HepG2 (cell line): ENCODE data around the gene LCE3B. TPM values are rescaled to one million over a fixed set of nuclear protein-coding genes. Genes with fewer than 3 reads are reported as not detected.

Experiments used
- ATAC-seq: fragments of 200-7000 bp; cut with Tn5 transposase; 3 replicates; pipeline ENCODE4 v1.9.1; 2020; ENCODE audit warnings: mild to moderate bottlenecking, moderate library complexity
- BruUV-seq: library from RNA; stranded (reverse); fragments of 400-500 nt; replicated peaks from 2 replicates; lab custom pipeline; 2021; lab: Mats Ljungman, UMichigan
- CTCF ChIA-PET: fragments of 300-600 bp; formaldehyde crosslinking; extraction: SDS; loops from one replicate; lab custom pipeline; 2021; ENCODE audit warnings: low total read pairs, inconsistent platforms, low intra/inter-chr PET ratio; lab: Yijun Ruan, JAX
- POLR2A ChIA-PET: fragments of 350-600 bp; sonication (Branson Sonifier 250); formaldehyde crosslinking; loops from one replicate; lab custom pipeline; 2020; ENCODE audit warnings: antibody characterized with exemption, inconsistent platforms; lab: Yijun Ruan, JAX
- DNase-seq: peaks from one replicate; pipeline ENCODE4 v3.0.0-alpha.2; 2015; ENCODE audit warnings: low spot score
- FAIRE-seq: peaks from 3 replicates; lab custom pipeline; 2011; peaks lifted over from hg19 to GRCh38; lab: Jason Lieb, UNC
- H2AFZ ChIP-seq: one replicate; pipeline ENCODE4 v1.6.1; 2011; ENCODE audit warnings: low read length, inconsistent platforms
- H3K27ac ChIP-seq: fragments of 300-600 bp; 3 replicates; pipeline ENCODE4 v1.8.0; 2011; ENCODE audit warnings: mixed run types, mild to moderate bottlenecking, mixed read lengths, low read length, inconsistent platforms; ENCODE audit not compliant: insufficient read depth; ENCODE audit errors: extremely low read length
- H3K27me3 ChIP-seq, 2 experiments: fragments of 200-600 bp in 1 of 2; 2 replicates in 1 of 2; 3 replicates in 1 of 2; pipeline versions ENCODE4 v1.6.0 to v1.8.0; 2011; ENCODE audit warnings: low read length in 2 of 2, mild to moderate bottlenecking in 2 of 2, moderate library complexity in 2 of 2, inconsistent platforms in 1 of 2; ENCODE audit not compliant: insufficient read depth in 2 of 2, control insufficient read depth in 1 of 2
- H3K36me3 ChIP-seq, 2 experiments: fragments of 200-600 bp in 1 of 2; replicated peaks in 1 of 2; 2 replicates in 1 of 2; 3 replicates in 1 of 2; pipeline versions ENCODE4 v1.5.1 to v1.8.0; 2011; ENCODE audit warnings: low read length in 2 of 2, inconsistent platforms in 1 of 2; ENCODE audit not compliant: insufficient read depth in 2 of 2, control insufficient read depth in 1 of 2
- H3K4me1 ChIP-seq: 2 replicates; pipeline ENCODE4 v1.5.1; 2012; ENCODE audit warnings: low read length, inconsistent platforms; ENCODE audit not compliant: insufficient read depth
- H3K4me2 ChIP-seq: 2 replicates; pipeline ENCODE4 v1.6.0; 2011; ENCODE audit warnings: low read depth, low read length, inconsistent platforms
- H3K4me3 ChIP-seq, 3 experiments: fragments of 200-600 bp in 1 of 3; sonication (generic), shearing (Covaris generic) in 1 of 3; replicated peaks in 1 of 3; 2 replicates each; pipeline ENCODE4 v1.5.1; 2011 to 2016; ENCODE audit warnings: low read length in 3 of 3, inconsistent platforms in 2 of 3, low read depth in 2 of 3, mild to moderate bottlenecking in 2 of 3, control low read depth in 1 of 3, mixed read lengths in 1 of 3; ENCODE audit not compliant: insufficient read depth in 1 of 3
- H3K79me2 ChIP-seq: one replicate; pipeline ENCODE4 v1.6.1; 2011; ENCODE audit warnings: low read length, inconsistent platforms; ENCODE audit not compliant: insufficient read depth
- H3K9ac ChIP-seq: 2 replicates; pipeline ENCODE4 v1.6.0; 2011; ENCODE audit warnings: mild to moderate bottlenecking, low read depth, low read length, inconsistent platforms; ENCODE audit not compliant: insufficient read depth
- H3K9me3 ChIP-seq: 2 replicates; pipeline ENCODE4 v1.5.1; 2012; ENCODE audit warnings: mild to moderate bottlenecking, low read length
- H4K20me1 ChIP-seq: 2 replicates; pipeline ENCODE4 v1.6.0; 2011; ENCODE audit warnings: inconsistent platforms, mild to moderate bottlenecking, low read length, moderate library complexity; ENCODE audit not compliant: insufficient read depth
- HNF4A ChIP-seq: sonication (generic); formaldehyde crosslinking; IDR thresholded peaks from 2 replicates; pipeline ENCODE4 v1.4.0; 2020; ENCODE audit warnings: missing genetic modification reagents
- KAT8 ChIP-seq: IDR thresholded peaks from 2 replicates; pipeline ENCODE4 v1.6.1; 2016; ENCODE audit warnings: missing genetic modification reagents, missing compliant biosample characterization
- NR3C1 ChIP-seq: sonication (generic); formaldehyde crosslinking; IDR thresholded peaks from 2 replicates; pipeline ENCODE4 v1.4.0; 2020; ENCODE audit warnings: missing genetic modification reagents
- SRY ChIP-seq: sonication (generic); formaldehyde crosslinking; IDR thresholded peaks from 2 replicates; pipeline ENCODE4 v1.8.0; 2022; ENCODE audit warnings: mild to moderate bottlenecking, missing genetic modification reagents
- ZNF766 ChIP-seq: sonication (generic); formaldehyde crosslinking; IDR thresholded peaks from 2 replicates; pipeline ENCODE4 v1.5.0; 2020; ENCODE audit warnings: missing genetic modification reagents, borderline replicate concordance
- WGBS: methylation state at CpG from one replicate; pipeline ENCODE4 v1.1.6; 2017; ENCODE audit warnings: low lambda C conversion rate; 5-methylcytosine and 5-hydroxymethylcytosine counted together
- in situ Hi-C: cut with HindIII; loops from 2 replicates; pipeline ENCODE4 v1.10.0; 2017; ENCODE audit warnings: low pct_unique_long_range_greater_than_20kb; ENCODE audit not compliant: extremely low pct_ligation_motif_present
- intact Hi-C: fragments of 100-400 bp; cut with micrococcal nuclease; formaldehyde crosslinking; loops from one replicate; pipeline ENCODE4 v1.10.0; 2022; ENCODE audit not compliant: unreplicated experiment
- polyA plus RNA-seq, 8 experiments: library from polyadenylated mRNA; depleted of rRNA in 3 of 8; stranded (reverse) in 7 of 8; unstranded in 1 of 8; fragments of >200 nt; fragmentation: Illumina TruSeq in 4 of 8; extraction: Trizol in 4 of 8; gene quantifications; 2 replicates each; pipeline versions ENCODE4 v1.2.1 to v1.2.3, GENCODE V29; 2011 to 2016; ENCODE audit warnings: low read depth in 4 of 8, missing spikeins in 1 of 8, mixed read lengths in 1 of 8; ENCODE audit not compliant: insufficient read depth in 1 of 8
- total RNA-seq, 5 experiments: library from RNA; depleted of rRNA; stranded (reverse); fragments of >200 nt; fragmentation: Illumina TruSeq; extraction: Trizol; gene quantifications; 2 replicates each; pipeline ENCODE4 v1.2.3, GENCODE V29; 2016; ENCODE audit warnings: low read depth in 1 of 5
- TF ChIP-seq, protein P1 (sequence below): sonication (generic); formaldehyde crosslinking; IDR thresholded peaks from 2 replicates; pipeline ENCODE4 v1.4.0; 2020; ENCODE audit warnings: missing genetic modification reagents

The LCE3B gene
- total and polyA plus RNA-seq, 2 of the 13 experiments (the other 11 are each of a cell fraction or from before 2014, with no cell fraction given) = not detected

DNA sequence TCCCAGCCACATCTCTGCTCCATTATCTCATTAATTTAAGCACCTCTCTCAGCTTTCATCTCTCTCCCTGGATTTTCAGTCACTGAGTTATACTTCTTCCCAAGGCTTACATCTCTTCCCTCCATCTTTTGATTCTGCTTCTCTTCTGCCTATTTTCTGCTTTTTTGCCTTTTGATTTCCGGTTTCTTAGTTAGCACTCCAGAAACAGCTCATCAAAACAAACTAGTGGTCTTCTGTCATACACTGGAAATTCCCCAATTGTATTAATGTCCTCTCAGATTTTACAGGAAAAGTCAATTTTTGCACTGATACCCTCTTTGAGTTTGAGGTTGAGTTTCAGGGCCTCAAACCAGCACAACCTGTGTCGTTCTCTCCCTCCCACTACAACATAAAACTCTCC is 48.5 kb upstream of the LCE3B start:
- no peaks in the 10 kb centered on the region for H4K20me1 ChIP-seq
- no peak for FAIRE-seq

More for the DNA sequence above, 48.5 kb upstream of the LCE3B start:
- in situ Hi-C loops = loop anchor here (5.0 kb wide), 1 partner anchor 57 kb away; the partner anchor contains the start of gene LCE3A
- TF ChIP-seq KAT8 (CRISPR knock-in tag) (no peak), NR3C1 (CRISPR knock-in tag) (no peak), HNF4A (CRISPR knock-in tag) (no peak), SRY (CRISPR knock-in tag) (no peak), ZNF766 (no peak)
- TF ChIP-seq, protein P1, sequence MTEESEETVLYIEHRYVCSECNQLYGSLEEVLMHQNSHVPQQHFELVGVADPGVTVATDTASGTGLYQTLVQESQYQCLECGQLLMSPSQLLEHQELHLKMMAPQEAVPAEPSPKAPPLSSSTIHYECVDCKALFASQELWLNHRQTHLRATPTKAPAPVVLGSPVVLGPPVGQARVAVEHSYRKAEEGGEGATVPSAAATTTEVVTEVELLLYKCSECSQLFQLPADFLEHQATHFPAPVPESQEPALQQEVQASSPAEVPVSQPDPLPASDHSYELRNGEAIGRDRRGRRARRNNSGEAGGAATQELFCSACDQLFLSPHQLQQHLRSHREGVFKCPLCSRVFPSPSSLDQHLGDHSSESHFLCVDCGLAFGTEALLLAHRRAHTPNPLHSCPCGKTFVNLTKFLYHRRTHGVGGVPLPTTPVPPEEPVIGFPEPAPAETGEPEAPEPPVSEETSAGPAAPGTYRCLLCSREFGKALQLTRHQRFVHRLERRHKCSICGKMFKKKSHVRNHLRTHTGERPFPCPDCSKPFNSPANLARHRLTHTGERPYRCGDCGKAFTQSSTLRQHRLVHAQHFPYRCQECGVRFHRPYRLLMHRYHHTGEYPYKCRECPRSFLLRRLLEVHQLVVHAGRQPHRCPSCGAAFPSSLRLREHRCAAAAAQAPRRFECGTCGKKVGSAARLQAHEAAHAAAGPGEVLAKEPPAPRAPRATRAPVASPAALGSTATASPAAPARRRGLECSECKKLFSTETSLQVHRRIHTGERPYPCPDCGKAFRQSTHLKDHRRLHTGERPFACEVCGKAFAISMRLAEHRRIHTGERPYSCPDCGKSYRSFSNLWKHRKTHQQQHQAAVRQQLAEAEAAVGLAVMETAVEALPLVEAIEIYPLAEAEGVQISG (CRISPR knock-in tag) = no peak
- TF ChIP-seq, all 625 proteins: peak for 0
- H2AFZ ChIP-seq = no peak overlapping the region
- no peaks in the 10 kb centered on the region for H3K27me3 ChIP-seq
- intact Hi-C loops = no loop called here
- ChIA-PET POLR2A (no interaction called here), CTCF (no interaction called here)
- no peaks in the 10 kb centered on the region for H3K4me1 ChIP-seq
- no peak overlapping the region for H3K4me2 ChIP-seq
- no TSS peak for BruUV-seq
- no peaks in the 10 kb centered on the region for H3K9me3 ChIP-seq
- H3K27ac ChIP-seq = no peak overlapping the region
- WGBS = 0% methylated on average over 2 of the region's 2 CpGs
- no peak for ATAC-seq
- no peaks in the 10 kb centered on the region for H3K79me2 ChIP-seq
- no peak for DNase-seq
- H3K9ac ChIP-seq = no peak overlapping the region
- H3K36me3 ChIP-seq = no peaks in the 10 kb centered on the region
- H3K4me3 ChIP-seq = no peak overlapping the region
